Measurements from ENCODE around the gene SF3A1. TPM values are rescaled to one million over a fixed set of nuclear protein-coding genes. Genes with fewer than 3 reads are reported as not detected.
A peak's percentile ranks its signal among the peaks of the same experiment; 100 is the strongest.

The SF3A1 gene
- total and polyA plus RNA-seq, 4 donors = 19.6 to 41.6 (median 23.9) TPM

DNA sequence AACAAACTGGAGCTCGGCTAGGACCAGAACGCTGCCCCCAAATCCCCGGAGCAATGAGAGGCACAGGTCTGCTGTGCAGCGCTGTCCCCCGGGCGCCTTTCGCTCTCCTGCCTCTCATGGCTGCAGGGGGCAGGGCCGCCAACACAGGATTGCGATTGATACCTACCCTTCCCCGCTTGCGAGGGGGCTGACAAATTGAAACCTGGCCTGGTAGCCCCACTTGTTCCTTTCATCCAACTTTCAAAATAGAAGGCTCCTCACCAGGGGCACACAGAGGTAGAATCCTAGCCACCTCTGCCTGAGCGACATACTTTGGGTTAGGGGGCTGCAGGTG is 66.7 kb downstream of the SF3A1 start:
- H3K9me3 ChIP-seq (ENCODE audit: control insufficient read depth in 4 of 4, low read length in 3 of 4) = no peaks in the 10 kb centered on the region
- 26% methylated on average over 12 of the region's 12 CpGs for WGBS
- H3K27me3 ChIP-seq (ENCODE audit: control insufficient read depth in 4 of 4, insufficient read depth in 4 of 4, low read length in 3 of 4) = no peaks in the 10 kb centered on the region
- DNase-seq (ENCODE audit: low spot score) = no peak
- H3K4me1 ChIP-seq (ENCODE audit: control insufficient read depth in 4 of 4, insufficient read depth in 4 of 4, low read length in 3 of 4) = peaks cover 8 to 44% (median 33%) of the 10 kb centered on the region in 4 donors
- no peak overlapping the region for H3K9ac ChIP-seq (ENCODE audit: low read depth in 1 of 2, low read length in 2 of 2)
- H3K27ac ChIP-seq (ENCODE audit: low read depth in 1 of 2, low read length in 2 of 2) = peak overlapping the region; percentile 45 to 51
- peak overlapping the region; percentile 16 to 57 (median 51) for H3K4me3 ChIP-seq (ENCODE audit: low read depth in 1 of 3, low read length in 3 of 3)
- H3K36me3 ChIP-seq (ENCODE audit: control insufficient read depth in 4 of 4, insufficient read depth in 3 of 4, low read depth in 1 of 4, low read length in 3 of 4) = peaks cover 6 to 34% (median 11%) of the 10 kb centered on the region in 4 donors
- TF ChIP-seq EGR1 (IDR thresholded peaks at IDR 0.05; ENCODE audit: low read depth in 2 of 2) = no peak
- no peak for TF ChIP-seq ZBTB33 (IDR thresholded peaks at IDR 0.05)
- TF ChIP-seq FOXA1 (IDR thresholded peaks at IDR 0.05) = no peak
- no peak for TF ChIP-seq HNF4A (conservative IDR thresholded peaks at IDR 0.05)
- no peak for TF ChIP-seq HNF4G (IDR thresholded peaks at IDR 0.05)
- no peak for TF ChIP-seq RAD21 (IDR thresholded peaks at IDR 0.05)
- TF ChIP-seq FOXA2 (IDR thresholded peaks at IDR 0.05) = no peak
- no peak for TF ChIP-seq GABPA (IDR thresholded peaks at IDR 0.05 in 1 of 2, conservative IDR thresholded peaks at IDR 0.05 in 1 of 2)
- no peak for TF ChIP-seq CTCF (IDR thresholded peaks at IDR 0.05; ENCODE audit: low read depth, low read length, missing input control)
- TF ChIP-seq RXRA (IDR thresholded peaks at IDR 0.05) = no peak
- TF ChIP-seq JUND (IDR thresholded peaks at IDR 0.05) = no peak
- TF ChIP-seq SP1 (IDR thresholded peaks at IDR 0.05) = no peak

DNA sequence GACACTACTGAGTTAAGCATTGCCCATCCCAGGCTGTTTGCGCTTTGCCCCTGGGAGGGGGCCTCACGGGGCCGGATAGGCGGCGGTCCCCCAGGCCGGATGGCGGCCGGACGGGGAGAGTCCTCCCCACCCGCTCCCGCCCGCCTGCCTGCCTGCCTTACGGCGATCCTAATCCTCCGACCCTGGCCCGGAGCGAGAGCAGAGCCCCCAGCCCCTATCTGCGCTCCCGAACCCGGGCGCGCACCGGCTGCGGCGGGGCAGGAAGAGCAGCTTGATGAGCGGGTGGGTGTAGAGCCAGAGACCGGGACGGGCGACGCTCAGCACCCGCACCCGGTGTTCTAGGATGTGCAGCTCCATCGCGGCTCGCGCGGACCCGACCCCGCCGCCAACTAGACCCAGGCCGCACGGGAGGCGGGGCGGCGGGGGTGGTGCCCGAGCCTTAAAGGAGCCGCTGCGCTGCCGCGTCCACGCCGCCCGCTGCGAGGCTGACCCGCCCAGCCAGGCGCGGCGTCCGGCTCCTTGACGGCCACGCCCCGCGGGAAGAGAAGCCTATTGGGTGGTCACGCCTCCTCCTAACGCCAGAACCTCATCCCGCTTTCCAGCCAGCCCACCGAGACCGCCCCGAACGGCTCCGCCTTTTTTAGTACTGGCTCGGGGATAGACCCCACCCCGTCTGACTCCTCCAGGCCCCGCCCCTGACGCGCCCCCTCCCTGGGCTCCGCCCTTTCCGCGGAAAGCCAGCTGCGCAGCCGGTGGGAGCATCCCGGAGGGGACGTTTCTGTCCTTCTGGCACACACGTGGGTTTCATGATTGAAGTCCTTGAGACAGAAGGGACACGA is 67.3 kb downstream of the SF3A1 start, which contains the start of gene CASTOR1:
Gene CASTOR1 (minus strand): TSS at position 365 of the 839 bp plus-strand sequence. CDS start 8 bp downstream, at position 357.
- peak in 1 of 2 donors; percentile 19 for TF ChIP-seq RAD21 (IDR thresholded peaks at IDR 0.05)
- peak; percentile 76 for TF ChIP-seq SP1 (IDR thresholded peaks at IDR 0.05)
- no peak for TF ChIP-seq ZBTB33 (IDR thresholded peaks at IDR 0.05)
- TF ChIP-seq YY1 (IDR thresholded peaks at IDR 0.05) = peak; percentile 61
- peak; percentile 44 for TF ChIP-seq REST (IDR thresholded peaks at IDR 0.05)
- TF ChIP-seq RXRA (IDR thresholded peaks at IDR 0.05) = peak in 1 of 2 donors; percentile 6
- TF ChIP-seq EGR1 (IDR thresholded peaks at IDR 0.05; ENCODE audit: low read depth in 2 of 2) = peak in 1 of 2 donors; percentile 13
- no peak for TF ChIP-seq TAF1 (conservative IDR thresholded peaks at IDR 0.05)
- peak; percentile 97 for DNase-seq (ENCODE audit: low spot score)
- under 1% methylated on average over 85 of the region's 85 CpGs for WGBS
- no peaks in the 10 kb centered on the region for H3K27me3 ChIP-seq (ENCODE audit: control insufficient read depth in 4 of 4, insufficient read depth in 4 of 4, low read length in 3 of 4)
- H3K27ac ChIP-seq (ENCODE audit: low read depth in 1 of 2, low read length in 2 of 2) = peak within 1 kb of the TSS; percentile 62 to 75
- H3K4me1 ChIP-seq (ENCODE audit: control insufficient read depth in 4 of 4, insufficient read depth in 4 of 4, low read length in 3 of 4) = peaks cover 8 to 44% (median 33%) of the 10 kb centered on the region in 4 donors
- peak within 1 kb of the TSS; percentile 60 to 77 for H3K9ac ChIP-seq (ENCODE audit: low read depth in 1 of 2, low read length in 2 of 2)
- peak within 1 kb of the TSS; percentile 51 to 73 (median 66) for H3K4me3 ChIP-seq (ENCODE audit: low read depth in 1 of 3, low read length in 3 of 3)
- peaks cover 4 to 30% (median 10%) of the 10 kb centered on the region in 4 donors for H3K36me3 ChIP-seq (ENCODE audit: control insufficient read depth in 4 of 4, insufficient read depth in 3 of 4, low read depth in 1 of 4, low read length in 3 of 4)
- H3K9me3 ChIP-seq (ENCODE audit: control insufficient read depth in 4 of 4, low read length in 3 of 4) = no peaks in the 10 kb centered on the region

All from liver (tissue), 9 donors.